ENCODE data around the gene ITGA5. TPM values are rescaled to one million over a fixed set of nuclear protein-coding genes. Genes with fewer than 3 reads are reported as not detected.

ITGA5 gene
- total and polyA plus RNA-seq, 9 of the 15 experiments (the other 6 are each of a cell fraction or from before 2014, with no cell fraction given): 9.1 to 82.1 (median 47.4) TPM

DNA sequence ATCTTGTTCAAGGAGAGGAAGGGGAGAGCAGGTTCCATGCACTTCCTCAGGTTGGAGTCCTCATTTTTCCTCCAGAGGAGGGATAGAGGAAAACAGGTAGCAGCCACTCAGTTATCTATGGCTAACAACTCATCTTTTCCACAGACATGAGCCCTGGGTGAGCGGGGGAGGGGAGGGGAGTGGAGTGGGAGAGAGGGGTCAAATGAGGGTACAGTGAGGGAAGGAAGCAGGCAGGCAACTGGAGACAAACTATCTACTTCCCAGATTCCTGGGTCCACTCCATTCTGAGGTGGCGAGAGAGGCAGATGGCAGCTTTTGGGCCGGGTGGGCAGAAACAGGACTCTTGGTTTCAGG is 32.0 kb downstream of the ITGA5 start (continued):
- TF ChIP-seq NONO (IDR thresholded peaks at IDR 0.05; ENCODE audit: low read depth in 2 of 2, low read length in 1 of 2) (no peak), ARID1B (IDR thresholded peaks at IDR 0.05) (peak; percentile 57), ZNF121 (CRISPR knock-in tag; conservative IDR thresholded peaks at IDR 0.05) (no peak), BACH1 (tag; IDR thresholded peaks at IDR 0.05) (no peak), ZC3H4 (CRISPR knock-in tag; IDR thresholded peaks at IDR 0.05; ENCODE audit: borderline replicate concordance) (no peak), POLR2A (conservative IDR thresholded peaks at IDR 0.05) (no peak), GATAD2A (IDR thresholded peaks at IDR 0.05) (peak; percentile 76), ERF (CRISPR knock-in tag; IDR thresholded peaks at IDR 0.05) (no peak), RAD21 (CRISPR knock-in tag; conservative IDR thresholded peaks at IDR 0.05 in 1 of 2, IDR thresholded peaks at IDR 0.05 in 1 of 2) (no peak), XRCC5 (IDR thresholded peaks at IDR 0.05; ENCODE audit: low read depth, low read length) (no peak), FOXJ2 (tag; IDR thresholded peaks at IDR 0.05) (no peak), ZNF589 (CRISPR knock-in tag; IDR thresholded peaks at IDR 0.05; ENCODE audit: low read depth) (0 out of 2 replicates have a peak, but pooled peaks have one; percentile 33), KHSRP (IDR thresholded peaks at IDR 0.05) (no peak), PHB2 (IDR thresholded peaks at IDR 0.05; ENCODE audit: low read depth) (no peak), FOS (IDR thresholded peaks at IDR 0.05; ENCODE audit: extremely low read depth, insufficient read length) (no peak), NFATC3 (IDR thresholded peaks at IDR 0.05) (no peak), FOXJ3 (CRISPR knock-in tag; IDR thresholded peaks at IDR 0.05) (no peak), SMAD1 (IDR thresholded peaks at IDR 0.05; ENCODE audit: low read depth, low read length, partially characterized antibody) (no peak), RAD51 (IDR thresholded peaks at IDR 0.05; ENCODE audit: borderline replicate concordance, low read depth) (no peak), NFXL1 (CRISPR knock-in tag; IDR thresholded peaks at IDR 0.05) (no peak), CCNT2 (IDR thresholded peaks at IDR 0.05; ENCODE audit: borderline replicate concordance, extremely low read depth, insufficient read length, low read depth, low read length) (no peak)
- TF ChIP-seq, protein P1, sequence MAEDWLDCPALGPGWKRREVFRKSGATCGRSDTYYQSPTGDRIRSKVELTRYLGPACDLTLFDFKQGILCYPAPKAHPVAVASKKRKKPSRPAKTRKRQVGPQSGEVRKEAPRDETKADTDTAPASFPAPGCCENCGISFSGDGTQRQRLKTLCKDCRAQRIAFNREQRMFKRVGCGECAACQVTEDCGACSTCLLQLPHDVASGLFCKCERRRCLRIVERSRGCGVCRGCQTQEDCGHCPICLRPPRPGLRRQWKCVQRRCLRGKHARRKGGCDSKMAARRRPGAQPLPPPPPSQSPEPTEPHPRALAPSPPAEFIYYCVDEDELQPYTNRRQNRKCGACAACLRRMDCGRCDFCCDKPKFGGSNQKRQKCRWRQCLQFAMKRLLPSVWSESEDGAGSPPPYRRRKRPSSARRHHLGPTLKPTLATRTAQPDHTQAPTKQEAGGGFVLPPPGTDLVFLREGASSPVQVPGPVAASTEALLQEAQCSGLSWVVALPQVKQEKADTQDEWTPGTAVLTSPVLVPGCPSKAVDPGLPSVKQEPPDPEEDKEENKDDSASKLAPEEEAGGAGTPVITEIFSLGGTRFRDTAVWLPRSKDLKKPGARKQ (CRISPR knock-in tag; IDR thresholded peaks at IDR 0.05): no peak
- TF ChIP-seq, protein P2, sequence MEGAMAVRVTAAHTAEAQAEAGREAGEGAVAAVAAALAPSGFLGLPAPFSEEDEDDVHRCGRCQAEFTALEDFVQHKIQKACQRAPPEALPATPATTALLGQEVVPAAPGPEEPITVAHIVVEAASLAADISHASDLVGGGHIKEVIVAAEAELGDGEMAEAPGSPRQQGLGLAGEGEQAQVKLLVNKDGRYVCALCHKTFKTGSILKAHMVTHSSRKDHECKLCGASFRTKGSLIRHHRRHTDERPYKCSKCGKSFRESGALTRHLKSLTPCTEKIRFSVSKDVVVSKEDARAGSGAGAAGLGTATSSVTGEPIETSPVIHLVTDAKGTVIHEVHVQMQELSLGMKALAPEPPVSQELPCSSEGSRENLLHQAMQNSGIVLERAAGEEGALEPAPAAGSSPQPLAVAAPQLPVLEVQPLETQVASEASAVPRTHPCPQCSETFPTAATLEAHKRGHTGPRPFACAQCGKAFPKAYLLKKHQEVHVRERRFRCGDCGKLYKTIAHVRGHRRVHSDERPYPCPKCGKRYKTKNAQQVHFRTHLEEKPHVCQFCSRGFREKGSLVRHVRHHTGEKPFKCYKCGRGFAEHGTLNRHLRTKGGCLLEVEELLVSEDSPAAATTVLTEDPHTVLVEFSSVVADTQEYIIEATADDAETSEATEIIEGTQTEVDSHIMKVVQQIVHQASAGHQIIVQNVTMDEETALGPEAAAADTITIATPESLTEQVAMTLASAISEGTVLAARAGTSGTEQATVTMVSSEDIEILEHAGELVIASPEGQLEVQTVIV (CRISPR knock-in tag; IDR thresholded peaks at IDR 0.05; ENCODE audit: borderline replicate concordance): no peak
- TF ChIP-seq, protein P3, sequence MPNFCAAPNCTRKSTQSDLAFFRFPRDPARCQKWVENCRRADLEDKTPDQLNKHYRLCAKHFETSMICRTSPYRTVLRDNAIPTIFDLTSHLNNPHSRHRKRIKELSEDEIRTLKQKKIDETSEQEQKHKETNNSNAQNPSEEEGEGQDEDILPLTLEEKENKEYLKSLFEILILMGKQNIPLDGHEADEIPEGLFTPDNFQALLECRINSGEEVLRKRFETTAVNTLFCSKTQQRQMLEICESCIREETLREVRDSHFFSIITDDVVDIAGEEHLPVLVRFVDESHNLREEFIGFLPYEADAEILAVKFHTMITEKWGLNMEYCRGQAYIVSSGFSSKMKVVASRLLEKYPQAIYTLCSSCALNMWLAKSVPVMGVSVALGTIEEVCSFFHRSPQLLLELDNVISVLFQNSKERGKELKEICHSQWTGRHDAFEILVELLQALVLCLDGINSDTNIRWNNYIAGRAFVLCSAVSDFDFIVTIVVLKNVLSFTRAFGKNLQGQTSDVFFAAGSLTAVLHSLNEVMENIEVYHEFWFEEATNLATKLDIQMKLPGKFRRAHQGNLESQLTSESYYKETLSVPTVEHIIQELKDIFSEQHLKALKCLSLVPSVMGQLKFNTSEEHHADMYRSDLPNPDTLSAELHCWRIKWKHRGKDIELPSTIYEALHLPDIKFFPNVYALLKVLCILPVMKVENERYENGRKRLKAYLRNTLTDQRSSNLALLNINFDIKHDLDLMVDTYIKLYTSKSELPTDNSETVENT (CRISPR knock-in tag; IDR thresholded peaks at IDR 0.05): no peak
- TF ChIP-seq, protein P4, sequence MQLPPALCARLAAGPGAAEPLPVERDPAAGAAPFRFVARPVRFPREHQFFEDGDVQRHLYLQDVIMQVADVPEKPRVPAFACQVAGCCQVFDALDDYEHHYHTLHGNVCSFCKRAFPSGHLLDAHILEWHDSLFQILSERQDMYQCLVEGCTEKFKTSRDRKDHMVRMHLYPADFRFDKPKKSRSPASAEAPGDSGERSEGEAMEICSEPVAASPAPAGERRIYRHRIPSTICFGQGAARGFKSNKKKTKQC (CRISPR knock-in tag; IDR thresholded peaks at IDR 0.05): no peak
